Measurements from ENCODE around the gene RASSF4. TPM values are rescaled to one million over a fixed set of nuclear protein-coding genes. Genes with fewer than 3 reads are reported as not detected.

The RASSF4 gene
- total RNA-seq, 1 donor = 12.2 TPM

- peaks cover 53% of the 10 kb centered on the region for H3K4me1 ChIP-seq (ENCODE audit: insufficient read depth, low read length)
- no peaks in the 10 kb centered on the region for H3K9me3 ChIP-seq (ENCODE audit: low read depth, low read length)
- no peak overlapping the region for H3K4me3 ChIP-seq (ENCODE audit: low read length)
- no peaks in the 10 kb centered on the region for H3K27me3 ChIP-seq (ENCODE audit: insufficient read depth, low read length)
These were observed 9.0 kb upstream of the RASSF4 start for GRCh38 chr10:44950326-44951225.

- no peak overlapping the region for H3K4me3 ChIP-seq (ENCODE audit: low read length)
- H3K27me3 ChIP-seq (ENCODE audit: insufficient read depth, low read length) = no peaks in the 10 kb centered on the region
- H3K9me3 ChIP-seq (ENCODE audit: low read depth, low read length) = no peaks in the 10 kb centered on the region
- peaks cover 45% of the 10 kb centered on the region for H3K4me1 ChIP-seq (ENCODE audit: insufficient read depth, low read length)
These were observed 7.9 kb upstream of the RASSF4 start for GRCh38 chr10:44951576-44952226.

GRCh38 chr10:44952779-44953231, 6.8 kb upstream of the RASSF4 start:
- H3K4me3 ChIP-seq (ENCODE audit: low read length) = no peak overlapping the region
- no peaks in the 10 kb centered on the region for H3K27me3 ChIP-seq (ENCODE audit: insufficient read depth, low read length)
- peaks cover 45% of the 10 kb centered on the region for H3K4me1 ChIP-seq (ENCODE audit: insufficient read depth, low read length)

GRCh38 chr10:44954042-44954441, 5.6 kb upstream of the RASSF4 start:
- Histone ChIP-seq H3K27me3 (ENCODE audit: insufficient read depth, low read length) (no peaks in the 10 kb centered on the region), H3K4me1 (ENCODE audit: insufficient read depth, low read length) (peaks cover 45% of the 10 kb centered on the region), H3K9me3 (ENCODE audit: low read depth, low read length) (no peaks in the 10 kb centered on the region), H3K4me3 (ENCODE audit: low read length) (no peak overlapping the region)

More at GRCh38 chr10:44952779-44953231, 6.8 kb upstream of the RASSF4 start:
- H3K9me3 ChIP-seq (ENCODE audit: low read depth, low read length) = no peaks in the 10 kb centered on the region

- Histone ChIP-seq H3K9me3 (ENCODE audit: low read depth, low read length) (no peaks in the 10 kb centered on the region), H3K4me1 (ENCODE audit: insufficient read depth, low read length) (peaks cover 40% of the 10 kb centered on the region), H3K27me3 (ENCODE audit: insufficient read depth, low read length) (no peaks in the 10 kb centered on the region), H3K4me3 (ENCODE audit: low read length) (no peak overlapping the region)
These were observed 4.6 kb upstream of the RASSF4 start for GRCh38 chr10:44954962-44955361.

GRCh38 chr10:44955413-44956070, 4.1 kb upstream of the RASSF4 start:
- Histone ChIP-seq H3K27me3 (ENCODE audit: insufficient read depth, low read length) (no peaks in the 10 kb centered on the region), H3K9me3 (ENCODE audit: low read depth, low read length) (no peaks in the 10 kb centered on the region), H3K4me1 (ENCODE audit: insufficient read depth, low read length) (peaks cover 39% of the 10 kb centered on the region), H3K4me3 (ENCODE audit: low read length) (no peak overlapping the region)

GRCh38 chr10:44956226-44956625, 3.4 kb upstream of the RASSF4 start:
- Histone ChIP-seq H3K4me3 (ENCODE audit: low read length) (no peak overlapping the region), H3K9me3 (ENCODE audit: low read depth, low read length) (no peaks in the 10 kb centered on the region), H3K27me3 (ENCODE audit: insufficient read depth, low read length) (no peaks in the 10 kb centered on the region), H3K4me1 (ENCODE audit: insufficient read depth, low read length) (peaks cover 41% of the 10 kb centered on the region)

- Histone ChIP-seq H3K4me3 (ENCODE audit: low read length) (no peak overlapping the region), H3K4me1 (ENCODE audit: insufficient read depth, low read length) (peaks cover 49% of the 10 kb centered on the region), H3K9me3 (ENCODE audit: low read depth, low read length) (no peaks in the 10 kb centered on the region), H3K27me3 (ENCODE audit: insufficient read depth, low read length) (no peaks in the 10 kb centered on the region)
These were observed 2.6 kb upstream of the RASSF4 start for GRCh38 chr10:44956717-44957706.

- H3K4me1 ChIP-seq (ENCODE audit: insufficient read depth, low read length) = peaks cover 63% of the 10 kb centered on the region
- H3K9me3 ChIP-seq (ENCODE audit: low read depth, low read length) = no peaks in the 10 kb centered on the region
- peak overlapping the region; percentile 87 for H3K4me3 ChIP-seq (ENCODE audit: low read length)
- H3K27me3 ChIP-seq (ENCODE audit: insufficient read depth, low read length) = no peaks in the 10 kb centered on the region
These were observed 1.3 kb upstream of the RASSF4 start for GRCh38 chr10:44958196-44958897.

- Histone ChIP-seq H3K27me3 (ENCODE audit: insufficient read depth, low read length) (no peaks in the 10 kb centered on the region), H3K9me3 (ENCODE audit: low read depth, low read length) (no peaks in the 10 kb centered on the region), H3K4me1 (ENCODE audit: insufficient read depth, low read length) (peaks cover 68% of the 10 kb centered on the region), H3K4me3 (ENCODE audit: low read length) (peak overlapping the region; percentile 87)
These were observed 730 bp upstream of the RASSF4 start for GRCh38 chr10:44958898-44959246.

GRCh38 chr10:44960088-44960460, 472 bp downstream of the RASSF4 start:
- H3K27me3 ChIP-seq (ENCODE audit: insufficient read depth, low read length) = no peaks in the 10 kb centered on the region
- H3K9me3 ChIP-seq (ENCODE audit: low read depth, low read length) = no peaks in the 10 kb centered on the region
- H3K4me1 ChIP-seq (ENCODE audit: insufficient read depth, low read length) = peaks cover 80% of the 10 kb centered on the region

GRCh38 chr10:44960482-44961229, 1.1 kb downstream of the RASSF4 start:
- H3K27me3 ChIP-seq (ENCODE audit: insufficient read depth, low read length) = no peaks in the 10 kb centered on the region
- no peaks in the 10 kb centered on the region for H3K9me3 ChIP-seq (ENCODE audit: low read depth, low read length)
- H3K4me1 ChIP-seq (ENCODE audit: insufficient read depth, low read length) = peaks cover 86% of the 10 kb centered on the region
- H3K4me3 ChIP-seq (ENCODE audit: low read length) = peak overlapping the region; percentile 87

More at GRCh38 chr10:44960088-44960460, 472 bp downstream of the RASSF4 start:
- H3K4me3 ChIP-seq (ENCODE audit: low read length) = peak overlapping the region; percentile 87

GRCh38 chr10:44961230-44961571, 1.6 kb downstream of the RASSF4 start:
- no peaks in the 10 kb centered on the region for H3K9me3 ChIP-seq (ENCODE audit: low read depth, low read length)
- peaks cover 91% of the 10 kb centered on the region for H3K4me1 ChIP-seq (ENCODE audit: insufficient read depth, low read length)
- H3K27me3 ChIP-seq (ENCODE audit: insufficient read depth, low read length) = no peaks in the 10 kb centered on the region
- H3K4me3 ChIP-seq (ENCODE audit: low read length) = peak overlapping the region; percentile 87

All from mononuclear cell (primary cell).